Measurements from ENCODE around the gene AGFG2.

The AGFG2 gene

GRCh38 chr7:100573691-100574361, 34.8 kb downstream of the AGFG2 start, which contains the start of gene SAP25:
SAP25 (minus strand) TSS chr7:100573900; CDS start chr7:100573742, 158 bp downstream.
- no peak for FAIRE-seq

GRCh38 chr7:100574362-100575205, 35.6 kb downstream of the AGFG2 start:
- FAIRE-seq: no peak

GRCh38 chr7:100575206-100575631, 36.2 kb downstream of the AGFG2 start:
- FAIRE-seq: no peak

- FAIRE-seq: no peak
Measured at GRCh38 chr7:100575746-100576383, 36.9 kb downstream of the AGFG2 start.

- no peak for FAIRE-seq
Measured at GRCh38 chr7:100576384-100576993, 37.5 kb downstream of the AGFG2 start.

- FAIRE-seq: no peak
Measured at GRCh38 chr7:100577103-100577502, 38.1 kb downstream of the AGFG2 start.

GRCh38 chr7:100577507-100577906, 38.5 kb downstream of the AGFG2 start:
- FAIRE-seq: no peak

GRCh38 chr7:100578246-100579183, 39.5 kb downstream of the AGFG2 start:
- FAIRE-seq: no peak

GRCh38 chr7:100580466-100581283, 41.7 kb downstream of the AGFG2 start:
- FAIRE-seq: no peak

- no peak for FAIRE-seq
Measured at GRCh38 chr7:100582041-100582579, 43.1 kb downstream of the AGFG2 start.

- no peak for FAIRE-seq
Measured at GRCh38 chr7:100582650-100583049, 43.6 kb downstream of the AGFG2 start.

- FAIRE-seq: no peak
Measured at GRCh38 chr7:100583132-100584053, 44.4 kb downstream of the AGFG2 start.

- FAIRE-seq: no peak
Measured at GRCh38 chr7:100584054-100584682, 45.2 kb downstream of the AGFG2 start.

GRCh38 chr7:100584683-100585510, 45.9 kb downstream of the AGFG2 start:
- no peak for FAIRE-seq

- no peak for FAIRE-seq
Measured at GRCh38 chr7:100585511-100586265, 46.7 kb downstream of the AGFG2 start, which contains the start of gene LRCH4. LRCH4 (minus strand) TSS chr7:100586129; CDS start chr7:100586100, 29 bp downstream.

- peak; percentile 100 for FAIRE-seq
Measured at GRCh38 chr7:100586266-100587025, 47.4 kb downstream of the AGFG2 start, which contains the start of gene FBXO24. FBXO24 (plus strand) TSS chr7:100586328; CDS start chr7:100586626, 298 bp downstream.
